NCI-H1694 treated with DMSO at 0.1 percent for 48 hours (cell line): Measurements from ENCODE around the gene MAPK8IP3.

Source experiments
- DNase-seq: peaks from one replicate; lab custom pipeline; 2025; lab: John Stamatoyannopoulos, UW

Gene MAPK8IP3

DNA sequence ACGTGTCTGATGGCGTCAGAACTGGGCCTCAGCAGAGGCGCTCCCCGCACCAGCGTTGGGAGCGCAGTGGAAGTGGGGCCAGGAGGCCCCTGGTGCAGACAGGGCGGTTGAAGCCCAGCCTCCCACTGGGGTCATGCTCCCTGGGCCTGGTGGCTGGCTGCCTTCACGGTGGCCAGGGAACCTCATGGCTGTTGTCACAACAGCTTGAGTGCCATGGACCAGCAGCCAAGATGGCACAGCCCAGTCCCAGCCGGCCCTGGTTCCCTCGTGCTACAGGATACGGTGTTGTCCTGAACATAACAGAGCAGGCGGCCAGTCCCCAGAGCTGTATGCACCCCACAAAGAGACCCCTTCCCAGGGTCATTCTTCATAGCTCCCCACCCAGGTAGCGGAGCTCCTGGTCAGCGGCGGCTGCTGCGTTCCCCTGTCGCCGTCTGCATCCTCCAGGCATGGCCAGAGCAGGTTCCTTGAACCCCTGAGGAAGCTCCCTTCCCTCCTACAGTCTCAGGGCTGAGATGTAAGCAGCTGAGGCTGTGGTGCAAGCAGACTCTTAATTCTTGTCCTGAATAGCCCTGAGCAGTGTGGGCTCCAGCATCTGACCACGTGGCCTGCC lies 35.7 kb downstream of the MAPK8IP3 start:
- no peak for DNase-seq

DNA sequence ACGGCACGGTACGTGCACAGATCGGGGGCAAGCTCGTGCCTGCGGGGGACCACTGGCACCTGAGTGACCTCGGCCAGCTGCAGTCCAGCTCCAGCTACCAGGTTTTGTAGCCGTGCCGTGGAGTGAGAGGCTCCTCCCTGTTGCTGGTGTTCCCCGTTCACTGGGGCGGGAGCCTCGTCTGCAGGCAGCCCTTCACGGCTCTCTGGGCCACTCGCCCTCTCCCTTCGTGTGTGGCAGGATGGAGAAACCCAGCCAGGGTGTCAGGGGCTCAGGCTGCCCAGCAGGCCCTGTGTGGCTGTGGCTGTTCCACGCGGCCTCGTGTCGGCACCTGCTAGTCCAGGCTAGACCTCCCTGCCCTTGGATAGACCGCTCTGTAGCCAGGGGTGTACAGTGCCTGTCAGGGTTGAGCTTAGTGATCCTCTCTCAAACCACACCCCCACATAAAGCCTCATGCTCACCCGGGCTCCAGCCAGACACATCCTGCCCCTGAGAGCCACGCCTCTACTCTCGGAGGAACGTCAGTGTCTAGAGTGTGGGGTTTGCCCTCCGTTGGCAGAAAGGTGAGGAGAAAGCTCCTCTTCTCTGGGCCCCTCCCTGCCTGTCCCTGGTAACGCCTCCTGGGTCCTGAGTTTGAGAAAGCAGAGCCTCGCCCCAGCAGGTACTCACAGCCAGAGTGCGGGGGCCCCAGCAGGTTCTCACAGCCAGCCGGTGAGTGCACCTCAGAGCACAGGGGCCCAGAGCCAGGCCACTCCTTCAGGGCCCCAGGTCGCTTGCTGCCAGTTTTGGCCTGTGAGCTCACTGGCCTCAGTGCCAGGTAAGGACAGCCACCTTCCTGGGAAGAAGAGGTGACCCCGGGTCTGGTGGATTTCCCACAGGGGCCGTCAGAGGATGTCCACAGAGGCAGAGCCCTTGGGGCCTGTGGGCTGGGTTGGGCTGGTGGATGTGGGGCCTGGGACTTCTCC lies 37.7 kb downstream of the MAPK8IP3 start:
- no peak for DNase-seq

DNA sequence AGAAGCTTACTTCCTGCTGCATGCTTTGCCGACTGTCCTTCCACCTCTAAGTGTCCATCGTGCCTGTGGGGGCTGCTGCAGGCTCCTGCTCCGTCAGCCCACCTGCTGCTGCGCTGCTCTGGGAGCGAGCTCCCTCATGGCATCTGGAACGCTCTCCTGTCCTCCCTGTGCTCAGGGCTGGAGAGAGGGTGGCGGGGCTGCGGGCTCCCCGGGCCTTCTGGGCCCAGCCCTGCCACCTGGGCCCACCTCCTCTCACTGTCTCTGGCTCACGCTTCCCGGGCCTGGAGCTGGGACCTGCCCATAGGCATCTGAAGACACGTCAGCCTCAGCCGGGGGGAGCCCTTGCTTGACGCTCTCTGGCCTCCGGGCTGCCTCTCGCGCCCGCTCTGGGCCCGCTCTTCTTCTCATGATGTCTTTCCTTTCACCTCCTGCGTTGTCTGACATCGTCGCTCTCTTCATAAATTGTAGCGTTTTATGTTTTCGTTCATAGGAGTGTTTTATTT lies 38.4 kb downstream of the MAPK8IP3 start:
- no peak for DNase-seq

DNA sequence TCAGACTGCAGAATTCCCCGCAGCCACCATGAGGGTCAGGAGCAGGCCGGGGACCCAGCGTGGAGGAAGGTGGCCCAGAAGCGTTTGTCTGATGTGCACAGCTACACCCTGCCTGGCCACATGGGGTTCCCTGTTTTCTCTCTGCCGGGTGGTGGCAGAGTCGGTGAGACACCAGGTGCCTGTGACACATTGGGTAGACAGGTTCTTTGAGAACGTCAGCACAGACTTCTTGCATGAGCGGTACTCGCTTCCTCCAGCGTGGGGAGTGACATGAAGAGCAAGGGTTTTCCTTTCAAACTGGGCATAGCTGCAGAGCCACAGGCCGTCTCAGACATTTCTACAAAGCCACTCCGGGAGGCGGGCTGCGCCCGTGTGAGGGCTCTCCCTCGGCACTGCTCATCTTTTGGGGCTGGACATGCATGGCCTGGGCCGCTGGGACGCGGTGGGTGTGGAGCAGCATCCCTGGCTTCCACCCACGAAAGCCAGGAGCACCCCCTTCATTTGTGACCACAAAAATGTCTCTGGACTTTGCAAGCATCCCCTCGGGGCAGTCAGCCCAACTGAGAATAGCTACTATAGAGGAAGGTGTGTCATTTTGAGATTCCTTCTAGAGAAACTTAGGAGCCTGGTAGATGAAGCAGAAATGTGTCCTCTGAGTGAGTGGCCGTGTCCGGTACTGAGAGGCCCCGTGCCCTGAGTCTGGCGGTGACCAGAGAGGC lies 39.3 kb downstream of the MAPK8IP3 start:
- no peak for DNase-seq

DNA sequence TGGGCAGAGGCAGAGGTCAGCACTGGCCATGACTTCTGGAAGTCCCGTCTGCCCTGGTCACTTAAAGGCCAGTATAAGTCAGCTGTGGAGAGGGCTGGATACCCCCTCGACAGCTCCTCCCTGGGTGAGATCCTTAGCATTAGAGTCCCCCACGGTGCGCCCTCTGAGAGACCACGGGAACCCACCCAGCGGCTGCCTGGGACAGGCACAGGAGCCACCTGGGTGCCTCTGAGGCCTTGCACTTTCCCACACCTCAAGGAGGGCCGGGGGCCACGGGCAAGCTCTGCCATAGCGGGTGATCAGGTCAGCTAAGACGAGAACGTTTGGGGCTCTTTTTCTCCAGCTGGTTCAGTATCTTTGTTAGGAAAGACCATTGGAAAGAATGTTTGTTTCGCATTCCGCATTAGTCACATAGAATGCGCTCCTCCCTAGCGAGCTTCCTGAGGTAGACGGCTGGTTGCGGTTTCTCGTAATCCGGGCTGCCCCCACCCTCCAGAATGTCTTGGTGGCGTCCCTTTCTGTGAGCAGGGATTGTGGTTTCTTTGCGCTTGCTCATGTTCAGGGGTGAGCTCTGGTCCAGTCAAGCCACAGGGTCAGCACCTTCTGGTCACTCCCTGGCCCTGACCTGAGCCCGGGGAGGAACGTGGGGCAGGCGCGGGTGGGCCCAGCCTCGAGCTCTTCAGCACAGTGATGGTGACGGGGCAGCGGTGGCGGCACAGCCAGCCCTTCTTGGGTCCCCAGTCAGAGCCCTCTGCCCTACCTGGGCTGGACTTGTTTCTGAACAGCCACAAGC lies 40.1 kb downstream of the MAPK8IP3 start:
- no peak for DNase-seq

DNA sequence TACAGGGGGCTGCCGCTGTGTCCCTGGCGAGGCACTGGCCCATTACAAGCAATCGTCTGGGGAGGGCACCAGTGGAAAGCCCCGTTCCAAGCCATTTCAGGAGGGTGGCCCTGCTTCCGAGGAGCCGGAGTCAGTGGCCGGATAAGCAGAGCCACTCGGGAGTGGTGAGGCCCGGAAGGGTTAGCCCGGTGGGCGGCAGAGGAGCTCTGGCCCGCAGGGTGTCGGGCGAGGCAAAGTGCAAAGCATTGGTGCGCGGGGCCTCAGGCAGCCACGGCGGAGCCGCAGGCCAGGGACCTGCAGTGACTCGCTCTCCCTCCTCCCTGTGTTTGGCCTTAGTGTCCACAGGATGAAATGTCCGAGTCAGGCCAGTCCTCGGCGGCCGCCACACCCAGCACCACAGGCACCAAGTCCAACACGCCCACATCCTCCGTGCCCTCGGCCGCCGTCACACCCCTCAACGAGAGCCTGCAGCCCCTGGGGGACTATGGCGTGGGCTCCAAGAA lies 40.7 kb downstream of the MAPK8IP3 start:
- no peak for DNase-seq

DNA sequence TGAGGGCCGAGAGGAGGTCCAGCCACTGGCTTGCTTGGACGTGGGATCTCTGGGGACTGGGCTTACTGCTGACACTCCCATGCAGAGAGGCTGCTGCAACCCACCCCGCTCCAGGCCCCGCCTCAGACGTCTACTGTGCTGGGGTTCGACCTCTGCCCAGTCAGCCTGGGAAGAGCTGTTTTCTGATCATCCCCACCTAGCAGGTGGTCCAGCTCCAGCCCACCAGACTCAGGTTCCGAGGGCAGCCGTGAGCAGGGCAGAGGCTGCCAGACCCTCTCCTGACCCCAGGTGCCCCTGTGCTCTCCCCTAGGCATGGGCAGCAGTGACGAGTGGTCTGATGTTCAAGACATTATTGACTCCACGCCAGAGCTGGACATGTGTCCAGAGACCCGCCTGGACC lies 41.9 kb downstream of the MAPK8IP3 start:
- DNase-seq = no peak

DNA sequence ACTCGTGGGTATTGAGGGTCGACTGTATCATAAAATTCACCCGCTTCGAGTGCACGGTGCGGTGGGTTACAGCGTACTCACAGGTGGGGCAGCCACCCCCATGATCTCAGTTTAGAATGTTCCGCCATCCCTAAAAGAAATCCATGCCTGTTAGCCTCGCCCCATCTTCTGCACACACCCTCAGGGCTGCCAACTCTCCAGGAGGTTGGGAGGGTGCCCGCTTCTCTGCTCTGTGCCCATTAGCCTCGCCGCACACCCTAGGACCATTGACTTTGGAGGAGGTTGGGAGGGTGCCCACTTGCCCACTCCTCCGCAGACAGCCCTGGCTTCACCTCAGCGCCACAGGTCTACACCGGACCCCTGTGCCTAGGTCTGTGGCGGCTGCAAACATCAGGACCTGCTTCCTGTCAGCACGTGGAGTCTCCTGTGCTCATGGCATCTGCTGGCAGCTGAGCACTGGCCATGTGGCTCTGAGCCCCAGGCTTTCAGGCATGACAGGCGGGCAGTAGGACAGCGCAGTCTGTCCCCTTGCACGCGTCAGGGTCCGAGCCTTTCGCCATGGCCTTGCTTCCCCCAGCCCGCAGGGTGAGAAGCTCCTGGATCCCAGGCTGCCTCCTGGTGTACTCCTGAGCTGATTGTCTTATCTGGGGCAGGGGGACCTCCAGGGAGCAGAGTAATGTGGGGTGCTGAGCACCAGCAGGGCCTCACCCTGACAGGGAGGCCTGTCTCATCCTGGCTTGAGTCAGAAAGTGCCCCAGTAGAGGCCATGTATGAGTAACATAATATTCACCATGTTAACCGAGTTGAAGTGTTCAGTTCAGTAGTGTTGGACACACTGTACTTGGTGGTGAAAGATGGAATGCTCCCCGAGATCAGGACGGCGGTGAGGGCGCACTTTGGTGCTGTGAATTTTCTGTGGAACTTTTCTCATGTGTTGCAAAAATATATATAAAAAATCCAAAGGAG lies 43.4 kb downstream of the MAPK8IP3 start:
- no peak for DNase-seq

DNA sequence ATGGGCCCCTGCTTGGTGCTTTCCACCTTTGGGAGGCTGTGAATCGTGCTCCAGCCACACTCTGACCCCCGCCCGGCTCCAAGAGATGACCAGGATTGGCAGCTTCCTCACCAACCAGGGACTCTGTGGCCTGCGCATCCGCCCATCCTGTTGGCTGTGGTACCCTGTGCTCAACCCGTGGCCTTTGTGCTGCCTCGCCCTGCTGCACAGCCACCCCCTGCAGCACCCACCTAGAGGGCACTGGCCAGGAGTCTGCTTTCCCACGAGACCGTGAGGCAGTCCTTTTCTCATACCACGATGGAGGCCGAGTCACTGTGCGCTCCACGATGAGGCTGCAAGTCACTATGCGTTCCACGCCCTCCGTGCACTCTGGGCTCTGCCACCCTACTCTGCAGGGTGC lies 46.0 kb downstream of the MAPK8IP3 start:
- no peak for DNase-seq

DNA sequence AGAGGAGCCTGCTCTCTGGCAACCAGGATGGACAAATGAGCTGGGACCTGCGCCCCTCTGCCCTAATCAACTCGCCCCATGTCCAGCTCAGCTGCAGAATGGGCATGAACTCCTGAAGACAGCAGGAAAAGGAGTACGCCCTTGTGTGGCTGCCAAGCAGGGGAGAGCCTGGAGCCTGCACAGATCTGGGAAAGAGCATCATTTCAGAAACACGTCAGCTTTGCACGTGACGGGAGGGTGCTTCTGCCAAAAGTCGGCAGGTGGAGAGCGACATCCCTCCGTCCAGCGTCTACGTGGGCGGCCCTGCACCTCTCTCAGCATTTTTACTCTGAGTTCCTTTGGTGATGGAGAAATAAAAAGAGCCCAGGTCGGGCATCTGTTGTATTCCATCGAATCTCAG lies 46.9 kb downstream of the MAPK8IP3 start:
- no peak for DNase-seq

DNA sequence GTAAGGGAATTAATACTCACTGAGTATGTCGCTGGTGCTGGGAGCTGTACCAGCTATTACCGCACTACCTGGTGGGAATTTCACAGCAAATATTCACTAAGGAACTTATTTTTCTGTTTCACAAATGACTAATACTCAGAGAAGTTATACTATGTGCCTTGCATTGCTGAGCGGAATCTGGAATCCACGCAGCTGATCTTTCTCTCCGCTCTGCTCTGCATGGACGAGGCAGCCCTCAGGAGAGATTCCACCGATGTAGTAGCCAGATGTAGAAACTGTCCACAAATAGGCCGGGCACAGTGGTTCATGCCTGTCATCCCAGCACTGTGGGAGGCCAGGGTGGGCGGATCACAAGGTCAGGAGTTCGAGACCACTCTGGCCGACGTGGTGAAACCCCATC lies 48.2 kb downstream of the MAPK8IP3 start:
- no peak for DNase-seq

DNA sequence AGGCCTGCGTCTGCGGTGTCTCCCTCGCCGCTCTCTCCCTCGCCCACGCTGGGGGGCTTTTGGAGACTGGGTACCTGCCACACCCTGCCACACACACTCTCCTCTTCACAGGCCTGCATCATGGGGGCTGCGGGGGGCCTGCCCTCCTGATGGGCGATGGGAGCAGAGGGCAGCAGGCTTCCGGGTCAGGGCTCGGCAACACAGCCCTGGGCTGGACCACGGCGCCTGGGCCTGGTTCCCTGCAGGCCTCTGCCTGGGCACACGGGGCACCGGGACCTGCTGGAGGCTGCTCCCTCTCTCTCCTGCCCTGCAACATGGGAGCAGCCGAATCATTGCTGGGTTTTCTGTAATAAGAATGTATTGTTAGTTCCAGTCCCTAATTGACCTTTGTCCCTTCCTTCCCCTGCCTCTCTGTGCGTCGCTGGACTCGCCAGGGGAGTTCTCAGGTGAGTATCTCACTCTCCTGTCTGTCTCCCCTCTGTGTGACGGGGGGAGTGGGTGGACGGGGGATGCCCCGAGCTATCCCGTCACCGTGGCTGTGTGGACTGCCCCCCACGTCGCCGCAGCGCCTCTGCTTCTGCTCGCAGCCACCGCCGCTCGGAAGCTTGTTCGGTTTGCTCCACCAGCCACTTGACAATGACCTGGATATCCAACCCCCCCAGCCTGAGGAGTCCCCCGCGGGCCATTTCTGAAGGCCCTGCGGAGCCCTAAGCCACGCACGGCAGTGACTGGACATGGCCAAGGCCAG lies 51.9 kb downstream of the MAPK8IP3 start:
- DNase-seq = no peak

DNA sequence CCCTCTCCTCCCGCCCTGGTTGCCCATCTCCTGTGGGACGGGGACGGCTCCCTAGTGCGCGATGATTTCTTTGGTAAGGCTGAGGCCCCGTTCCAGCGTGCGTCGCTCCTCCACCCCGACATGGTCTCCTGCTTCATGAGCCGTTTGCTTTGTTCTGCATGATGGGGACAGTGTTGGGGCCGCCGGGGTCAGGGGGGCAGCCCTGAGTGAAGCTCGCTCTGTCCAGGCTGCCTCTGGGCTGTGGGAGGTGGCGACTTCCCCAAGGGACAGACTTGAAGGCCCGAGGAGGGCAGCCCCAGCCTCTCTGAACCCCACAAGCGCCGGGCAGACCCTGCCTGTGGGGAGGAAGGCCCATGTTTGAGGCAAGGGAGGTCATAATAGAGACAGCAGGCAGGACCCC lies 52.9 kb downstream of the MAPK8IP3 start:
- DNase-seq = no peak

DNA sequence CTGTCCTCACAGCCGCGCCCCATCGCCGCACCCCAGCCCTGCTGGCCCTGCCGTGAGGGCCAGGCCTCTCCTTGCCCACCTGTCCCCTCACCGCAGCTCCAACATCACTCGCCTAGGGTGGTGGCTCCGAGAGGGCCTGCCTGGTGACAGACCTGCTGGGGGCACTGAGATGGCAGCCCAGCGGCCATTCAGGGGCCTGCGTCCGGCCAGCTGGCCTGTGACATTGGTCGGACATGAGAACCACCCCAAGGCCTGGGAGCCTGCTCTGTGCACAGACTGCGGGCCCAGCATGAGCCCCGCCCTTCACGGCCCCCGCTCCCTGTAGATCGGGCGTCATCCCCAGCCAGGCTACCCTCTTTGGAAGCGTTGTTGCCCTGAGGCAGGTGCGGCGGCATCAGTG lies 53.5 kb downstream of the MAPK8IP3 start:
- no peak for DNase-seq

DNA sequence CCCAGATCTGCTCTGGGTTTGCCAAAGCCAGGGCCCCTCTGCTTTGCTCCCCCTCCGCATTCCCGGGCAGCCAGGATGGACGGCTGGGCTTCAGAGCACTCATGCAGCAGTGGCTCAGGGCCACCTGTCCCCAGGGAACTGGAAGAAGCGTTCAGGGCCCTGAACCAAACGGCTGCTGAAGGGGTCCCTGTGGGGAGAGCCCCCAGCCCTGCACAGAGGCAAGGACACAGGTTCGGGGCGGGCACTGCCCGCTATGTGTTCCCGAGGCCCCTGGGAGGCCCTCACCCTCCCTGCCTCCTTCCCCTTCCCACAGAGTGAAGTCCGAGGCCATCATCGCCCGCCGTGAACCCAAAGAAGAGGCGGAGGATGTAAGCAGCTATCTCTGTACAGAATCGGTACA lies 54.9 kb downstream of the MAPK8IP3 start:
- no peak for DNase-seq

DNA sequence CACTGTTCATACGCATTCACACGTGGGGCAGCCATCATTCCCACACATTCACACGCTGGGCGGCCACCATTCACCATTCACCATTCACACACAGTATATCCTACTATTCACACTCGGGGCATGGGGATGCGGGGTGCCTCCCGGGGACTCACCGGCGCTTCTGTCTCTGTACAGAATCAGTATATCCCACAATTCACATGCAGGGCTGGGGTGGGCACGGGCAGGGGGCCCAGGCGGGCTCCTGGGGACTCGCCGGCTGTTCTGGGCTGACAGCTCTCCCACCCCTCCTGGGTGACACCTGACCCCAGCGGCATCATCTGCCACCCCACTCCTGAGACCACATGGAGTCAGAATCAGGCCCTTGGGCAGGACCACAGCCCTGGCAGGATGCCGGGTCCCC lies 55.8 kb downstream of the MAPK8IP3 start:
- no peak for DNase-seq

DNA sequence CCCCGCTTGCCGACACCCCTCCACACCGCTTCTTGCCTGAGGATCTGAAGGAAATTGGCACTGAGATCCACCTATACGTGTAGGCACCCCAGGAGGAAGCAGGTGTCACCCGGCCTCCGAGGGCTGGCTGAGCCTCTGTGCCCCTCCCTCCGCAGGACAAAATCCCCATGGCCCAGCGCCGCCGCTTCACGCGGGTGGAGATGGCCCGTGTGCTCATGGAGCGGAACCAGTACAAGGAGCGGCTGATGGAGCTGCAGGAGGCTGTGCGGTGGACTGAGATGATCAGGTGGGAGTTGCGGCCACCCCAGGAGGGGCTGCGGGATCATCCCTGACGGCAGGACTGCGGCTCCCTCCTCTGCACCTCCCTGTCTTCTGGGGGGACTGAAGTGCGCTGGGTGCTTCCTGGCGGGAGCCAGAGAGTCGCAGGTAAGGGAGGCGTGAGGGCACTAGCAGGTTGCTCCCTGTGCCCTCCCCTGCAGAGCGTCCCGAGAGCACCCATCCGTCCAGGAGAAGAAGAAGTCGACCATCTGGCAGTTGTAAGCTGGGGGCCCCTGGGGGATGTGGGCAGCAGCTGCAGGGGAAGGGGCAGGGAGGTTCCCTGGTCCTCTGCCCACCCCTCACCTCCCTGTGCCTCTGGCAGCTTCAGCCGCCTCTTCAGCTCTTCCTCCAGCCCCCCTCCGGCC lies 56.3 kb downstream of the MAPK8IP3 start:
- no peak for DNase-seq

DNA sequence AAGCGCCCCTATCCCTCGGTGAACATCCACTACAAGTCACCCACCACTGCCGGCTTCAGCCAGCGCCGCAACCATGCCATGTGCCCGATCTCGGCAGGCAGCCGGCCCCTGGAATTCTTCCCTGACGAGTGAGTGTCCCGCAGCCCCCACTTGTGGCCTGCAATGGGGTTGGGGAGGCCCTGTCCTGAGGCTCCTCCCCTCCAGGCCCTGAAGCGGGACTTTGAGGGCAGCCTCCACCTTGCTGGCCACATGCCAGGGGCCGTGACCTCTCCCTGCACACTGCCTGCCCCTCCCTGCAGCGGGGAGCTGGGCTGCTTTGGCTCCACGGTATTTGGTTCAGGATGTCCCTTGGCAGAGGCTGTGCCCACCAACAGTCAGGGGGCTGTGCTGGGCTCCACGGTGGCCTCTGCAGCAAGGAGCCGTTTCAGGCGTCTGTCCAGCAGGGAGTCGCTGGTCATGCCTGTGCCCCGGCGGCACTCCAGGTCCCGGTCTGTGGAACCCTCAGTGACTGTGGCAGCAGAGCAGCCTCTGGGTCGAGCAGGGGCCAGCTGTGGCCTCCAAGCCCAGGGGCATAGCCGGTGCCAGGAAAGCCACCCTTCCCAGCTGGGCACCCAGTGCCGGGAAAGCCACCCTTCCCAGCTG lies 57.0 kb downstream of the MAPK8IP3 start:
- DNase-seq = no peak
